ENCODE results near the gene CDK5R1. TPM values are rescaled to one million over a fixed set of nuclear protein-coding genes. Genes with fewer than 3 reads are reported as not detected.
A peak's percentile ranks its signal among the peaks of the same experiment; 100 is the strongest.

The CDK5R1 gene
- total and polyA plus RNA-seq, 2 donors (not counting 3 experiments of a cell fraction or from before 2014, with no cell fraction given) = 1.6 to 3.9 TPM

DNA sequence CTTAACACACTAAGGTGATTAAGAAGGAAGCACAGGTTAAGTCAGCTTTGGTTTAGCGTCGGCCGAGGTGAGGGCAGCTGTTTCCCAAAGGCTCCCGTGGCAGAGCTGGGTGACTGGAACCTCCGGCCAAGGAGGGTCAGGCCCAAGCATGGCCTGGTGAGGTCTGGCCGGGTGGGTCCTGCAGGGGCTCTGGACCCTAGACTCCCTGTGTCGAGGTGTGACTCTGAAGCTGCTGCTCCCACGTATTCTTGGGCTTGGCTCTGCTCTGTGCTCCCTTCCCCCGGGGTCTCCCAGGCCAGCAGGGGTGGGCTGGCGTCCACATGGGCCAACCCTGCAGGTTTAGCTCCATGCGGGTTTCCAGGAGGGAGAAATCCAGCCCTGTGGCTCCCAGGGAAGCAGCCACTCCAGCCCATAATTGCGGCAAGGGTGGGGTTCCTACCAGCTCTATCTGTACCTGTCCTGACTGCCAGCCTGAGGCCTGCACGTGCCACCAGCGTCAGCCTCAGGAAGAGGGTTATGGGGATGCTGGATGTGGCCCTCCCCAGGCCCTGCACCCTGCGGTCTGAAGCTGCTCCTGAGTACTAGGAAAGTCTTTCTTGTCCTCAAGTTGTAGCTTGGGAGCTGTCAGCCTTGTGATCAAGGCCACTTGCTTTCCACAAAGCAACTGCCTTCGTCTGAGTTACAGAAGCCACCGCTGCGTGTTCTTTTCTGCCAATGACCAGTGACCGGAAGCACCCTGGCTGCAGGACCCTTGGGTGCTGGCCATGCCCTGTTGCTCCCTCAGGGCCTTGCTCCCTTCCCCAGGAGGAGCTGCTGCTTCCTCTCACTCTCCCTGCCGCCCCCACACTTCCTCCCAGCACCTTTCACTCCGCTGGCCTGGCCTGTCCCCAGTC lies 4.8 kb downstream of the CDK5R1 start:
- ChIA-PET POLR2A (no interaction called here), CTCF (interaction anchor here (0.7 to 1.5 kb wide), 3 partner anchors 8 to 507 kb away, joined by 3 to 5 read pairs (median 3); no protein-coding TSS in a partner anchor)
- H3K9me3 ChIP-seq (replicated peaks; ENCODE audit: control insufficient read depth, insufficient read depth, low read length) = no peaks in the 10 kb centered on the region
- dilution Hi-C loops (cut with MboI; ENCODE audit: extremely low pct_ligation_motif_present, low sequenced_read_pairs) = no loop called here
- H3K27ac ChIP-seq (ENCODE audit: insufficient read depth, low read depth, low read length) = no peak overlapping the region
- H4K20me1 ChIP-seq (replicated peaks; ENCODE audit: control insufficient read depth, extremely low read depth, insufficient read depth, low read length) = no peaks in the 10 kb centered on the region
- peak; percentile 31 for FAIRE-seq
- TF ChIP-seq, protein P1, sequence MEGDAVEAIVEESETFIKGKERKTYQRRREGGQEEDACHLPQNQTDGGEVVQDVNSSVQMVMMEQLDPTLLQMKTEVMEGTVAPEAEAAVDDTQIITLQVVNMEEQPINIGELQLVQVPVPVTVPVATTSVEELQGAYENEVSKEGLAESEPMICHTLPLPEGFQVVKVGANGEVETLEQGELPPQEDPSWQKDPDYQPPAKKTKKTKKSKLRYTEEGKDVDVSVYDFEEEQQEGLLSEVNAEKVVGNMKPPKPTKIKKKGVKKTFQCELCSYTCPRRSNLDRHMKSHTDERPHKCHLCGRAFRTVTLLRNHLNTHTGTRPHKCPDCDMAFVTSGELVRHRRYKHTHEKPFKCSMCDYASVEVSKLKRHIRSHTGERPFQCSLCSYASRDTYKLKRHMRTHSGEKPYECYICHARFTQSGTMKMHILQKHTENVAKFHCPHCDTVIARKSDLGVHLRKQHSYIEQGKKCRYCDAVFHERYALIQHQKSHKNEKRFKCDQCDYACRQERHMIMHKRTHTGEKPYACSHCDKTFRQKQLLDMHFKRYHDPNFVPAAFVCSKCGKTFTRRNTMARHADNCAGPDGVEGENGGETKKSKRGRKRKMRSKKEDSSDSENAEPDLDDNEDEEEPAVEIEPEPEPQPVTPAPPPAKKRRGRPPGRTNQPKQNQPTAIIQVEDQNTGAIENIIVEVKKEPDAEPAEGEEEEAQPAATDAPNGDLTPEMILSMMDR (IDR thresholded peaks at IDR 0.05; ENCODE audit: extremely low read depth in 1 of 2, insufficient read depth in 1 of 2, low read depth in 1 of 2, low read length in 2 of 2) = no peak
- no peak for TF ChIP-seq POLR2AphosphoS5 (IDR thresholded peaks at IDR 0.05; ENCODE audit: insufficient read depth, low read depth, low read length)
- TF ChIP-seq MYC (IDR thresholded peaks at IDR 0.05; ENCODE audit: low read depth, low read length) = no peak
- TF ChIP-seq JUN (IDR thresholded peaks at IDR 0.05; ENCODE audit: borderline replicate concordance, insufficient read depth, insufficient read length, low read depth) = no peak
- no peak for TF ChIP-seq FOS (IDR thresholded peaks at IDR 0.05; ENCODE audit: borderline replicate concordance, insufficient read depth, low read length)
- TF ChIP-seq POLR2A (IDR thresholded peaks at IDR 0.05; ENCODE audit: low read depth, low read length) = no peak
- TF ChIP-seq MAX (IDR thresholded peaks at IDR 0.05; ENCODE audit: insufficient read depth, insufficient read length) = no peak
- no peak for TF ChIP-seq GATA2 (IDR thresholded peaks at IDR 0.05; ENCODE audit: insufficient read depth, insufficient read length, low read depth, low read length)
- no peak for TF ChIP-seq EZH2 (IDR thresholded peaks at IDR 0.05; ENCODE audit: borderline replicate concordance, low read depth, low read length, severe bottlenecking)
- no peak overlapping the region for H3K9ac ChIP-seq (replicated peaks; ENCODE audit: extremely low read depth, insufficient read depth, low read length)
- H3K27me3 ChIP-seq (ENCODE audit: control insufficient read depth in 2 of 2, insufficient read depth in 2 of 2, low read length in 2 of 2) = no peaks in the 10 kb centered on the region
- no peak overlapping the region for H3K4me2 ChIP-seq (ENCODE audit: insufficient read depth, low read length)
- BruUV-seq (replicated peaks) = no TSS peak
- H3K79me2 ChIP-seq (ENCODE audit: control insufficient read depth, insufficient read depth, low read length) = peaks cover 2% of the 10 kb centered on the region
- no peaks in the 10 kb centered on the region for H3K36me3 ChIP-seq (ENCODE audit: control insufficient read depth in 2 of 2, extremely low read depth in 1 of 2, insufficient read depth in 2 of 2, low read length in 2 of 2)
- H3K4me3 ChIP-seq (replicated peaks in 1 of 3; ENCODE audit: insufficient read depth in 1 of 3, low read depth in 1 of 3, low read length in 3 of 3) = no peak overlapping the region
- intact Hi-C loops (cut with micrococcal nuclease) = no loop called here
- peaks cover 6% of the 10 kb centered on the region for H3K4me1 ChIP-seq (ENCODE audit: control insufficient read depth, extremely low read depth, insufficient read depth, low read length)
- H2AFZ ChIP-seq (ENCODE audit: low read depth, low read length) = no peak overlapping the region
- no peaks in the 10 kb centered on the region for H3K9me1 ChIP-seq (replicated peaks; ENCODE audit: control insufficient read depth, extremely low read depth, insufficient read depth, low read length)
- no peak for DNase-seq (ENCODE audit: low read depth, low spot score)

All from endothelial cell of umbilical vein (primary cell).